ENCODE results near the gene PLEKHA4. TPM values are rescaled to one million over a fixed set of nuclear protein-coding genes. Genes with fewer than 3 reads are reported as not detected.
A peak's percentile ranks its signal among the peaks of the same experiment; 100 is the strongest.

PLEKHA4 gene
- total RNA-seq, 1 experiment from 2014 or later = 4.2 TPM

DNA sequence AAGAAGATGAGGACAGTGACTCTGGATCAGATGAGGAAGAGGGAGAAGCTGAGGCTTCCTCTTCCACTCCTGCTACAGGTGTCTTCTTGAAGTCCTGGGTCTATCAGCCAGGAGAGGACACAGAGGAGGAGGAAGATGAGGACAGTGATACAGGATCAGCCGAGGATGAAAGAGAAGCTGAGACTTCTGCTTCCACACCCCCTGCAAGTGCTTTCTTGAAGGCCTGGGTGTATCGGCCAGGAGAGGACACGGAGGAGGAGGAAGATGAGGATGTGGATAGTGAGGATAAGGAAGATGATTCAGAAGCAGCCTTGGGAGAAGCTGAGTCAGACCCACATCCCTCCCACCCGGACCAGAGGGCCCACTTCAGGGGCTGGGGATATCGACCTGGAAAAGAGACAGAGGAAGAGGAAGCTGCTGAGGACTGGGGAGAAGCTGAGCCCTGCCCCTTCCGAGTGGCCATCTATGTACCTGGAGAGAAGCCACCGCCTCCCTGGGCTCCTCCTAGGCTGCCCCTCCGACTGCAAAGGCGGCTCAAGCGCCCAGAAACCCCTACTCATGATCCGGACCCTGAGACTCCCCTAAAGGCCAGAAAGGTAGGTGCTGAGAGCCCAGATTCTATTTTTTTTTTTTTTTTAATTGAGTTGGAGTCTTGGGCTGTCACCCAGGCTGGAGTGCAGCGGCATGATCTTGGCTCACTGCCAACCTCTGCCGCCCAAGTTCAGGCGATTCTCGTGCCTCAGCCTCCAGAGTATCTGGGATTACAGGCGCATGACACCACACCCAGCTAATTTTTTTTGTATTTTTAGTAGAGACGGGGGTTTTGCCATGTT, 6.1 kb upstream of the PLEKHA4 start:
- DNase-seq (ENCODE audit: low read depth, low spot score) (no peak), ATAC-seq (peak; percentile 18; the same call in 1 of the 2 replicates)
- Histone ChIP-seq H3K27me3 (ENCODE audit: control insufficient read depth, insufficient read depth, low read length) (no peaks in the 10 kb centered on the region), H3K4me1 (ENCODE audit: control insufficient read depth, insufficient read depth, low read length) (peaks cover 10% of the 10 kb centered on the region), H3K9me3 (ENCODE audit: control insufficient read depth, insufficient read depth, low read depth, low read length) (no peaks in the 10 kb centered on the region), H3K4me3 (ENCODE audit: low read depth in 2 of 2, low read length in 2 of 2) (peak overlapping the region; percentile 84 to 99), H3K27ac (ENCODE audit: low read length) (peak overlapping the region; percentile 93), H3K36me3 (ENCODE audit: control insufficient read depth, insufficient read depth, low read length) (peaks cover 10% of the 10 kb centered on the region; the same call in 1 of the 2 replicates)
- TF ChIP-seq POLR2AphosphoS5 (IDR thresholded peaks at IDR 0.05; ENCODE audit: low read depth, low read length) = 0 out of 2 replicates have a peak, but pooled peaks have one; percentile 23
- TF ChIP-seq REST (IDR thresholded peaks at IDR 0.05; ENCODE audit: insufficient read depth in 1 of 2, low read depth in 2 of 2, low read length in 1 of 2) = no peak
- CTCF ChIA-PET = no interaction called here
- POLR2A ChIA-PET = interaction anchor here (0.6 kb wide), 2 partner anchors 45 to 185 kb away, joined by 5 to 16 read pairs; no protein-coding TSS in a partner anchor
- intact Hi-C loops (cut with micrococcal nuclease; ENCODE audit: unreplicated experiment) (no loop called here), in situ Hi-C loops (cut with HindIII; ENCODE audit: low pct_unique_long_range_greater_than_20kb, low sequenced_read_pairs) (no loop called here)
- BruUV-seq (replicated peaks) = no TSS peak

- ATAC-seq (no peak), DNase-seq (ENCODE audit: low read depth, low spot score) (no peak)
- BruUV-seq (replicated peaks) = no TSS peak
- Histone ChIP-seq H3K9me3 (ENCODE audit: control insufficient read depth, insufficient read depth, low read depth, low read length) (no peaks in the 10 kb centered on the region), H3K27me3 (ENCODE audit: control insufficient read depth, insufficient read depth, low read length) (no peaks in the 10 kb centered on the region), H3K4me3 (ENCODE audit: low read depth in 2 of 2, low read length in 2 of 2) (peak overlapping the region; percentile 84 to 99), H3K27ac (ENCODE audit: low read length) (peak overlapping the region; percentile 93), H3K36me3 (ENCODE audit: control insufficient read depth, insufficient read depth, low read length) (peaks cover 10% of the 10 kb centered on the region; the same call in 1 of the 2 replicates), H3K4me1 (ENCODE audit: control insufficient read depth, insufficient read depth, low read length) (peaks cover 15% of the 10 kb centered on the region)
- intact Hi-C loops (cut with micrococcal nuclease; ENCODE audit: unreplicated experiment) = no loop called here
- in situ Hi-C loops (cut with HindIII; ENCODE audit: low pct_unique_long_range_greater_than_20kb, low sequenced_read_pairs) = no loop called here
- CTCF ChIA-PET = no interaction called here
- no peak for TF ChIP-seq SIN3A (IDR thresholded peaks at IDR 0.05; ENCODE audit: borderline replicate concordance, insufficient read depth, low read depth, low read length)
- TF ChIP-seq REST (IDR thresholded peaks at IDR 0.05; ENCODE audit: insufficient read depth in 1 of 2, low read depth in 2 of 2, low read length in 1 of 2) = no peak
- TF ChIP-seq CTCF (IDR thresholded peaks at IDR 0.05) = no peak
- TF ChIP-seq TCF7L2 (IDR thresholded peaks at IDR 0.05; ENCODE audit: low read depth, low read length) = no peak
- TF ChIP-seq POLR2AphosphoS5 (IDR thresholded peaks at IDR 0.05; ENCODE audit: low read depth, low read length) = no peak
- POLR2A ChIA-PET = interaction anchor here (0.6 kb wide), 2 partner anchors 45 to 186 kb away, joined by 5 to 16 read pairs; no protein-coding TSS in a partner anchor
Observed at GRCh38 chr19:48873476-48874302, 5.3 kb upstream of the PLEKHA4 start.
